ENCODE data around the gene DNAJB1. TPM values are rescaled to one million over a fixed set of nuclear protein-coding genes. Genes with fewer than 3 reads are reported as not detected.

DNAJB1 gene
- total RNA-seq, 1 experiment from 2014 or later: 77.7 TPM

DNA sequence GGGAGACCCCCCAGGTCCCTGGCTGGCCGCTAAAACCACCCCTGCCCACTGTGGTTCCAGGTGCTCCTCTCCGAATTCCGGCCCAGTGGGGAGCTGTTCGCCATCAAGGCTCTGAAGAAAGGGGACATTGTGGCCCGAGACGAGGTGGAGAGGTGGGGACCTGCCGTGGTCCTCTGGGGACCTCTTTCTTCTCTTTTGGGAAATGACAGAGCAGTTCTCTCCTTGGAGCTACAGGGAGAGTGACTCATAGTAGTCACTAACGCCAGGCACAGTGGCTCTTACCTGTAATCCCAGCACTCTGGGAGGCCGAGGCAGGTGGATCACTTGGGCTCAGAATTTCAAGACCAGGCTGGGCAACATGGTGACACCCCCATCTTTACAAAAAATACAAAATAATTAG, 50.4 kb downstream of the DNAJB1 start:
- H3K18ac ChIP-seq (ENCODE audit: insufficient read length, low read depth, low read length): no peak overlapping the region
- H2AFZ ChIP-seq (ENCODE audit: low read length): no peak overlapping the region
- H3K79me1 ChIP-seq (ENCODE audit: insufficient read depth, low read depth, low read length, poor library complexity, severe bottlenecking): no peaks in the 10 kb centered on the region
- no peak overlapping the region for H3K23ac ChIP-seq (ENCODE audit: insufficient read length, low read depth, low read length)
- DNase-seq: no peak
- H4K20me1 ChIP-seq (ENCODE audit: control insufficient read depth, insufficient read depth, insufficient read length): no peaks in the 10 kb centered on the region
- H2AK5ac ChIP-seq (ENCODE audit: insufficient read length, low read length): no peak overlapping the region
- H3K56ac ChIP-seq (ENCODE audit: insufficient read length, low read depth, low read length): no peak overlapping the region
- no peak overlapping the region for H3K4ac ChIP-seq (ENCODE audit: low read depth, low read length)
- no peaks in the 10 kb centered on the region for H3K9me3 ChIP-seq (ENCODE audit: control insufficient read depth, low read depth, low read length)
- H2BK120ac ChIP-seq (ENCODE audit: low read depth, low read length, poor library complexity, severe bottlenecking): no peak overlapping the region
- no CpG with 5 or more reads among the region's 9 CpGs for WGBS (ENCODE audit: extremely low coverage, insufficient read length, low lambda C conversion rate)
- no peak overlapping the region for H2BK5ac ChIP-seq (ENCODE audit: insufficient read length, low read length)
- peaks cover 2% of the 10 kb centered on the region; the same call in 1 of the 2 replicates for H3K27me3 Mint-ChIP-seq (ENCODE audit: low read depth)
- H3K27me3 ChIP-seq (ENCODE audit: insufficient read depth, low read length): no peaks in the 10 kb centered on the region
- peaks cover 5 to 6% of the 10 kb centered on the region in 2 experiments; a peak in 3 of 4 replicates for H3K4me1 Mint-ChIP-seq
- H3K9me3 Mint-ChIP-seq: no peaks in the 10 kb centered on the region
- H3K27ac ChIP-seq (ENCODE audit: insufficient read length, low read depth, low read length): no peak overlapping the region
- H3K14ac ChIP-seq (ENCODE audit: insufficient read depth, low read length): no peak overlapping the region
- H3K4me2 ChIP-seq (ENCODE audit: insufficient read depth, insufficient read length, low read length): no peak overlapping the region
- H2BK15ac ChIP-seq (ENCODE audit: low read depth, low read length): no peak overlapping the region
- no peak overlapping the region for H3K27ac Mint-ChIP-seq
- no peak overlapping the region for H3T11ph ChIP-seq (ENCODE audit: low read length)
- H3K36me3 Mint-ChIP-seq (ENCODE audit: insufficient read depth in 1 of 3, low read depth in 3 of 3): peaks cover 14 to 59% (median 58%) of the 10 kb centered on the region in 3 experiments; a peak in 6 of 7 replicates
- peaks cover 5% of the 10 kb centered on the region for H3K23me2 ChIP-seq (ENCODE audit: insufficient read length, low read depth, low read length, poor library complexity, severe bottlenecking)
- no peak overlapping the region for H3K4me3 Mint-ChIP-seq
- H4K8ac ChIP-seq (replicated peaks; ENCODE audit: insufficient read length, low read depth, low read length): no peak overlapping the region
- H3K9ac ChIP-seq (ENCODE audit: extremely low read depth, insufficient read length, low read length): no peak overlapping the region
- no peaks in the 10 kb centered on the region for H3K79me2 ChIP-seq (ENCODE audit: insufficient read depth, low read length)
- H3K4me1 ChIP-seq (ENCODE audit: insufficient read depth, low read length): no peaks in the 10 kb centered on the region
- no peak overlapping the region for H4K91ac ChIP-seq (ENCODE audit: insufficient read length, low read depth, low read length)
- H4K5ac ChIP-seq (ENCODE audit: insufficient read length, low read depth, low read length): no peak overlapping the region
- no peak overlapping the region for H2BK12ac ChIP-seq (ENCODE audit: insufficient read length, low read depth, low read length)
- TF ChIP-seq, protein P1, sequence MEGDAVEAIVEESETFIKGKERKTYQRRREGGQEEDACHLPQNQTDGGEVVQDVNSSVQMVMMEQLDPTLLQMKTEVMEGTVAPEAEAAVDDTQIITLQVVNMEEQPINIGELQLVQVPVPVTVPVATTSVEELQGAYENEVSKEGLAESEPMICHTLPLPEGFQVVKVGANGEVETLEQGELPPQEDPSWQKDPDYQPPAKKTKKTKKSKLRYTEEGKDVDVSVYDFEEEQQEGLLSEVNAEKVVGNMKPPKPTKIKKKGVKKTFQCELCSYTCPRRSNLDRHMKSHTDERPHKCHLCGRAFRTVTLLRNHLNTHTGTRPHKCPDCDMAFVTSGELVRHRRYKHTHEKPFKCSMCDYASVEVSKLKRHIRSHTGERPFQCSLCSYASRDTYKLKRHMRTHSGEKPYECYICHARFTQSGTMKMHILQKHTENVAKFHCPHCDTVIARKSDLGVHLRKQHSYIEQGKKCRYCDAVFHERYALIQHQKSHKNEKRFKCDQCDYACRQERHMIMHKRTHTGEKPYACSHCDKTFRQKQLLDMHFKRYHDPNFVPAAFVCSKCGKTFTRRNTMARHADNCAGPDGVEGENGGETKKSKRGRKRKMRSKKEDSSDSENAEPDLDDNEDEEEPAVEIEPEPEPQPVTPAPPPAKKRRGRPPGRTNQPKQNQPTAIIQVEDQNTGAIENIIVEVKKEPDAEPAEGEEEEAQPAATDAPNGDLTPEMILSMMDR (conservative IDR thresholded peaks at IDR 0.05): peak; percentile 22; the same call in 2 of the 3 replicates
- H2BK20ac ChIP-seq (ENCODE audit: low read depth, low read length, poor library complexity, severe bottlenecking): no peak overlapping the region

Measured in H9 (cell line).